Measurements from ENCODE around the gene XNDC1N.

XNDC1N gene

GRCh38 chr11:71927820-71928736 lies at the start of gene XNDC1N:
Gene XNDC1N (minus strand): TSS chr11:71928594. CDS start chr11:71923353, 5,241 bp downstream.
- peak; percentile 13 for DNase-seq (ENCODE audit: low read depth)

DNA sequence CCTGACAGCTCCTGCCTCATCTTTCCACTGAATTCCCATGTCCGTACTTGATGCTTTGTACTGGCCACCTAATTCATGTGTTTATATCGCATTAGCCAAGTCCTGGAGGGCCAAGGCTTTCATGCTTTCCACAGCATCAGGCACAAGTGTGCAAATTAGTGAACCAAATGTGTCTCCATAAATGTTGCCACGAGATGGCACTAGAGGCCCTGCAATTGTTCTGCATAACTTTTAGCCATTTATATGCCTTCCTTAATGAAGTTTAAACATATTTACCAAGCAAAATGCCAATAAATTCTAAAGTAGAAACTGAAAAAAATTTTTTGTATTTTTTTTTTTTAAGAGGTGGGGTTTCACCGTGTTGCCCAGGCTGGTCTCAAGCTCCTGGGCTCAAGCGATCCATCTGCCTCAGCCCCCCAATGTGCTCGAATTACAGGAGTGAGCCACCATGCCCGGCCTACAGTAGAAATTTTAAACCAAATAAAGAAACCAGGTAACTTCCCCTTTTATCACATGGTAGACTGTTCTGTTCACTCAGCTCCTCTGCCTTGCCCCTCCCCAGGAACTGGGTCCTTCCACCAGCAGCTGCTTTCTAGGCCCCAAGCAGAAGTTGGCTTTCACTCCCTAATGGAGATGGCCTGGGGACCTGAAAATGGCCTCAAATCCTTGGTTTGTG lies 49.5 kb upstream of the XNDC1N start:
- no peak for DNase-seq (ENCODE audit: low read depth)

DNA sequence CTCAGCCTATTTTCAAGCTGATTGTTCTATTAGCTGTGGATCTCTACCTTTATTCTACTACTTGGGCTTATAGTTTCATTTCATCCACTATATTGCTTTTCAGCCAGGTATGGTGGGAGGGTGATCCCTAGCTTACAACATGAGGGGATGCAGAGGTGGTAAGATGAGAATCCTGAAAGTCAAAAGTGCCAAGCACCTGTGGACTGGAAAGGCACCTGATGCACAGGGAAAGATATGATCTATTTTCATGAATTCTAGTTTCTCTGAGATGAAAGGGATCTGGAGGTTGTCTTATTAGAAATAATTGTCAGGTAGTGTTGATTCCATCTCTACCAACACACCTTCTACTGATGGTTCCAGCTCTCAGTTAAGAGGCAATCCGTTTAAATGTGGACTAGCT lies 48.7 kb upstream of the XNDC1N start:
- no peak for DNase-seq (ENCODE audit: low read depth)

DNA sequence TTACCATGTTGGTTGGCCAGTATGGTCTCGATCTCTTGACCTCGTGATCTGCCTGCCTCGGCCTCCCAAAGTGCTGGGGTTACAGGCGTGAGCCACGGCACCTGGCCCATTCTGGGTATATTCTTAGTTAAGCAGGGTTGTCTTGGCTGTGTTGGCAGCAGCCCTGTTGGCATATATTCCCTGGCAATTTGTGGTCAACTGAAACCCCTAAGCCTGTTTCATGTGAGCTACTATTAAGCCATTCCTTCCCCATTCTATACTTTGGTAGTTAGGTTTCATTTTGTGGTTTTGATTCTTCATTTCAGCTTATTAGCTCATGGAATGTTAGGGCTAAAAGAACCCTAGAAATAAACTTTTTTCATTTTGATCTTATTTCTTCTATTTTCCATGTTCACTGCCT lies 48.2 kb upstream of the XNDC1N start:
- DNase-seq (ENCODE audit: low read depth), result no peak

DNA sequence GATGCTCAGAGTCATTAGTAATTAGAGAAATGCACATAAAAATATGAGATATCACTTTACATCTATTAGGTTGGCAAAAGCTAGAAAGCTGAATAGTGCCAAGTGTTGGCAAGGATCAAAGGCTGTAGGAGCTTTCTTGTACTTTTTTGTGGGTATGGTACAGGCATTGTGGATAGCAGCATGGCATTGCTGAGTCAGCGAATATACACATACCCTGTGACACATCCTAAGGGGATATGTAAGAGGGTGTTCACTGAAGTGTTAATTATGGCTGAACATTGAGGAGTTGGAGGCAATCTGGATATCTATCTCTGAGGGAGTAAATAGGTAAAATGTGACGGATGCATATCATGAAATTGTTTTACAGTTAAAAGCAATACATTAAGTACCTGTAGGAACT lies 43.3 kb upstream of the XNDC1N start:
- no peak for DNase-seq (ENCODE audit: low read depth)

DNA sequence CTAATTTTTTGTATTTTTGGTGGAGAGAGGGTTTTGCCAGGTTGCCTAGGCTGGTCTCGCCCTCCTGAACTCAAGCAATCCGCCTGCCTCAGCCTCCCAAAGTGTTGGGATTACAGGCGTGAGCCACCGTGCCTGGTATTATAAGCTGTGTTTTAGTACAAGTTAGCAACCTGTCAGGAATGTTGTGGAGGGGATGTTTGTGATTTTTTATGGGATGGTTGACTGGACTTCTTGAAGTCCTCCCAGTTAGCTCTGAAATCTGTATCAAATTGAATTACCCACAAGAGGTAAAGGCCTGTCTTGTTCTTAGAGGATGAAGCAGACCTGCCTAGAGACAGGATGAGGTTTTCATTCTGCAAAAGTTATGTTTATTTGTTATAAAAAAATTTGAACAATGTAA lies 36.2 kb upstream of the XNDC1N start:
- DNase-seq (ENCODE audit: low read depth), result no peak

GRCh38 chr11:71963468-71963867 lies 35.1 kb upstream of the XNDC1N start:
- DNase-seq (ENCODE audit: low read depth), result no peak

DNA sequence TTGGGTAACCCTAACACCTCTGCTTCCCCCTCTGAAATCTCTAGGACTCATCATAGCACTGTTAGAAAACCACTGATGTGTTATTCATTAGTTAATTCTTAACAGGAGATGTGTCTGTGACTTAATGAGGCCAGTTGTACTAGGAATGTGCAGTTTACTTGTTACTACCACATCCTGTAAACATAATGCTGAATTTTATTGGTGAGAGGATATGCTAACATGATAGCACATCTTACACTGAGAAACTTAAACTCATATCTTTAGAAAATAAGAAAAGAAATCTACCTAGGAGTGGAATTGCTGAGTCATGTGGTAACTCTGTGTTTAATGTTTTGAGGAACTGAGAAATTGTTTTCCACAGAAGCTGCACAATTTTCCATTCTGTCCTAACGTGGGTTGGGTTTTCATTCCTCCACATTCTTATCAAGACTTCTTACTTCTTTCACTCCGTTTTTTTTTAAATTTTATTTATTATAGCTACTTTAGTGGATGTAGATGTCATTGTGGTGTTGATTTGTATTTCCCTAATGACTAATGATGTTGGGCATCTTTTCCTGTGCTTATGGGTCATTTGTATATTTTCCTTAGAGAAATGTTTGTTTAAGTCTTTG lies 34.1 kb upstream of the XNDC1N start:
- DNase-seq (ENCODE audit: low read depth), result no peak

DNA sequence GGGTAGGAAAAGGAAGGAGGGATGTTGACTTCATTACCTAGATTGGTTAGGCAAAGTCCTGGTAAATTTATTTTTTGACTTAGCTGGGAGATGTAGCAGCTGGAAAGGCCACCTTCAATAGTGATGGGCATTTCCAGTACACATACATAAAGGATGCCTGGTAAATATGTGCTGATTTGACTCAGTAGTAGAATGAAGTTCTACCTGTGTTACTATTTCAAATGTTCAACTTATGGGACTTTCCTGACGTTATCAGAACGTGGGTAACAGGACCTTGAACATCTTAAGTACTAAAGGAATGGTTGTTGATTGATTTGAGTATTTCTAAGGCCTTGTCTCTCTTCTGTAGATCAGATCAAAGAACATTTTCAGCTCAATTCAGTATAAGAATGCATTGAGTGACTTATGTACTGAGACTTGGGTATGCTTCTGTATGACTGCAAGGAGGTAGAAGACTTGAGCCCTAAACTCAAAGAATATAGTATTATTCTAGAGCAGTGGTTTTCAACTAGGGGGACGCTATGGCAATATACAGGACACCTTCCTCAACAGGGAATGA lies 27.6 kb upstream of the XNDC1N start:
- DNase-seq (ENCODE audit: low read depth), result no peak

DNA sequence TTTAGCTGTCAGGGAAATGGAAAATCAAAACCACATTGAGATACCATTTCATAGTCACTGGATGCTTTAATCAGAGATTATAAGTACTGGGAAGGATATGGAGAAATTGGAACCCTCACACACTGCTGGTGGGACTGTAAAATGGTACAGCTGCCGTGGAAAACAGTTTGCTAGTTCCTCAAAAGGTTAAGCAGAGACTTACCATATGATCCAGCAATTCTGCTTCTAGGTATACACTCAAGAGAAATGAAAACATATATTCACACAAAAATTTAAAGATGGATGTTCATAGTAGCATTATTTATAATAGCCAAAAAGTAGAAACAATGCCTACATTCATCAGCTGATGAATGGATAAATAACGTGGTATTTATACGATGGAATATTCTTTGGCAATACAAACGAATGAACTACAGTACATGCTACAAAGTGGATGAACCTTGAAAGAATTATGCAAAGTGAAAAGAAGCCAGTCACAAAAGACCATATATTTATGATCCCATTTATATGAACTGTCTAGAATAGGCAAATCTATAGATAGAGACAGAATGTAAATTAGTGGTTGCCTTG lies 23.4 kb upstream of the XNDC1N start:
- DNase-seq (ENCODE audit: low read depth), result no peak

DNA sequence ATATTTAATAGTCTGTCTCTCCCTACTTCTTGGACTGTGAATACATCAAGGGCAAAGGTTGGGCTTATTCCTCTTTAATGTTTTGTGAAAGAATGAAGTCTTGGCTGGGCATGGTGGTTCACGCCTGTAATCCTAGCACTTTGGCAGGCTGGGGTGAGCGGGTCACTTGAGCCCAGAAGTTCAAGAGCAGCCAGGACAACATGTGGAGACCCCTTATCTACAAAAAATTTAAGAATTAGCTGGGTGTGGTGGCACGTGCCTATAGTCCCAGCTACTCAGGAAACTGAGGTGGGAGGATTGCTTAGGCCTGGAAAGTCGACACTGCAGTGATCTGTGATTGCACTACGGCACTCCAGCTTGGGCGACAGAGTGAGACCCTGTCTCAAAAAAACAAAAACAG lies 20.6 kb upstream of the XNDC1N start:
- no peak for DNase-seq (ENCODE audit: low read depth)

- DNase-seq (ENCODE audit: low read depth), result no peak
Observed at GRCh38 chr11:71948314-71949027, 20.1 kb upstream of the XNDC1N start.

GRCh38 chr11:71947498-71947897 lies 19.1 kb upstream of the XNDC1N start:
- no peak for DNase-seq (ENCODE audit: low read depth)

GRCh38 chr11:71946144-71946571 lies 17.8 kb upstream of the XNDC1N start:
- no peak for DNase-seq (ENCODE audit: low read depth)

GRCh38 chr11:71940561-71941219 lies 12.3 kb upstream of the XNDC1N start:
- DNase-seq (ENCODE audit: low read depth), result no peak

DNA sequence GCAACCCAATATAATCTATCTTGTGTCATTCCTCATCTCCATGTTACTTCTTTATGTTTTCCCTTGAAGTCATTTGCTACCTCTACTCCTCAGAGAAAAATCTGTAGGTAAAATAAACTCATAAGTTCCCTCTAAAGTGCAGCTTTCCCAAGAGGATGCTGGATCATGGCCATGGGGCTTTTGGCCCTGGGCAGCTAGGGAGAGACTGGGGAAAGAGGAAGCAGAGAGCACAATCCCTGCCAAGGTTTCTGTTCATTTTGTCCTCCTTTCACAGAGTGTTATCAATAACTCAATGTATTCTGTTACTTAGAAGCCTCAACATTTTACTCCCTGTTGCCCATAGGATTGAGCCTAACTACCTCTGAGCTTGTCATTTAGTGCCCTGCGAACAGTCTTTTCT lies 9.4 kb upstream of the XNDC1N start:
- DNase-seq (ENCODE audit: low read depth), result no peak

- no peak for DNase-seq (ENCODE audit: low read depth)
Observed at GRCh38 chr11:71936825-71937224, 8.4 kb upstream of the XNDC1N start.

GRCh38 chr11:71935338-71935925 lies 7.0 kb upstream of the XNDC1N start:
- no peak for DNase-seq (ENCODE audit: low read depth)

DNA sequence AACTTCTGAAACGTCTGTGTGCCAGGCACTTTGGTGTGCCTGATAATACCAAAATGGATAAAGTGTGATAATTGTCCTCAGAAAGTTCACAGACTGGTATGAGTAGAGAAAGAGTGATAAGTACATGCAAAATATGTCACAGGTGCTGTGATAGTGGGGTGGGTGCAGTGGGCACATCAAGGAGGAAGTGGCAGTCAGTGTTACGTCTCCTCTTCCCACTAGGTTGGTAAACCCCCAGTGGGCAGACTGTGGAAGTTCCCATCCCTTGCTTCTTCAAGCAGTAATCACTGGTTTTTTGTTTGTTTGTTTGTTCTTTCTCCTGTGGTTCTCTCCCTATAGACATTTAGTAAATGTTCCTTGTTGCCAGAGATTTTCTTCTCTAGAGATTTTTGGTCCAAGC lies 5.8 kb upstream of the XNDC1N start:
- DNase-seq (ENCODE audit: low read depth), result no peak

- DNase-seq (ENCODE audit: low read depth), result no peak
Observed at GRCh38 chr11:71933141-71933933, 4.9 kb upstream of the XNDC1N start.
